Heart left ventricle (tissue), 13 donors: ENCODE results near the gene ZBTB7C.

ENCODE experiments used
- CTCF ChIP-seq, 12 donors: fragments of 200-600 bp; sonication (generic) in 4 of 12; IDR thresholded peaks; one replicate each; pipeline versions ENCODE4 v1.5.0 to v1.8.0; 2018 to 2022; ENCODE audit warnings: antibody characterized with exemption in 12 of 12, mild to moderate bottlenecking in 5 of 12
- POLR2A ChIP-seq, 2 donors: fragments of 450-650 bp; IDR thresholded peaks; one replicate each; pipeline ENCODE4 v1.6.1; 2017; ENCODE audit warnings: antibody characterized with exemption in 2 of 2, mild to moderate bottlenecking in 2 of 2, moderate library complexity in 2 of 2
- donor health status: ischemic (EF 13 %, LVEDD 7.1; RV severe dilation, severe dysfunction).
- donor health status: DM: no; HTN: yes; CAD: no.
- donor health status: DM: no; HTN: no; CAD: no.
- donor health status: ischemic (EF 25% LVEDD 6.9; RV normal size, moderate dysfunction).
- donor health status: ischemic (EF 25% LVEDD 5.7; RV mildly dilated, moderate dysfunction).
- donor health status: ischemic (EF 35%, LVEDD 5.7; RV mildly dilated, moderate dysfunction).
- donor health status: nonischemic (EF 11% LVEDD 7.7; RV severe dilation, severe dysfunction).
- donor health status: DM: yes; HTN: yes; CAD: no.
- donor health status: PGD.
- donor health status: ischemic (EF 29% LVEDD 5.4; RV normal size, mild dysfunction).
- donor health status: nonischemic (EF 23%, LVEDD 6.1; RV moderate dilation, normal function).

- no peak for TF ChIP-seq CTCF (IDR thresholded peaks at IDR 0.05)
- no peak for TF ChIP-seq POLR2A (IDR thresholded peaks at IDR 0.05)
Measured at GRCh38 chr18:48363175-48363574, 46.0 kb downstream of the ZBTB7C start.
